K562 (cell line): ENCODE measurements around the gene CNIH4. TPM values are rescaled to one million over a fixed set of nuclear protein-coding genes. Genes with fewer than 3 reads are reported as not detected.

ENCODE experiments used
- ATAC-seq: fragments of 200-7000 bp; cut with Tn5 transposase; 3 replicates; pipeline ENCODE4 v1.9.1; 2020; ENCODE audit warnings: moderate library complexity
- BruUV-seq: library from RNA; stranded (reverse); fragments of 400-500 nt; replicated peaks from 2 replicates; lab custom pipeline; 2021; lab: Mats Ljungman, UMichigan
- CTCF ChIA-PET: fragments of 300-600 bp; formaldehyde crosslinking; extraction: SDS; loops from one replicate; lab custom pipeline; 2021; ENCODE audit warnings: low intra/inter-chr PET ratio; lab: Yijun Ruan, JAX
- POLR2A ChIA-PET: fragments of 300-600, 350-650 bp; sonication (Branson Sonifier 250); formaldehyde crosslinking; extraction: SDS; loops from one replicate; lab custom pipeline; 2021; ENCODE audit warnings: antibody characterized with exemption, inconsistent platforms; lab: Yijun Ruan, JAX
- DNase-seq, 4 experiments: peaks; one replicate each; pipeline versions ENCODE4 v3.0.0 to v3.0.0-alpha.2; 2011 to 2018; ENCODE audit warnings: low spot score in 3 of 4, mixed read lengths in 3 of 4; ENCODE audit errors: extremely low read depth in 1 of 4
- FAIRE-seq: peaks from 2 replicates; lab custom pipeline; 2011; peaks lifted over from hg19 to GRCh38; lab: Jason Lieb, UNC
- H2AFZ ChIP-seq: 2 replicates; pipeline ENCODE4 v1.6.0; 2011; ENCODE audit warnings: low read depth, low read length, control low read depth, inconsistent platforms
- H3K27ac ChIP-seq: fragments of 200-600 bp; 3 replicates; pipeline ENCODE4 v1.8.0; 2011; ENCODE audit warnings: low read depth, mild to moderate bottlenecking, control low read depth, inconsistent platforms, low read length, moderate library complexity, mixed read lengths; ENCODE audit errors: extremely low read depth
- H3K27me3 ChIP-seq, 2 experiments: fragments of 300-600 bp in 1 of 2; 2 replicates in 1 of 2; 3 replicates in 1 of 2; pipeline versions ENCODE4 v1.6.0 to v1.8.0; 2011; ENCODE audit warnings: inconsistent platforms in 2 of 2, low read length in 2 of 2, mild to moderate bottlenecking in 1 of 2, mixed read lengths in 1 of 2, moderate library complexity in 1 of 2; ENCODE audit not compliant: control insufficient read depth in 2 of 2, insufficient read depth in 2 of 2
- H3K36me3 ChIP-seq: fragments of 300-600 bp; 3 replicates; pipeline ENCODE4 v1.8.0; 2011; ENCODE audit warnings: mild to moderate bottlenecking, low read length, inconsistent platforms; ENCODE audit not compliant: control insufficient read depth, insufficient read depth
- H3K4me1 ChIP-seq, 2 experiments: fragments of 200-600 bp in 1 of 2; replicated peaks in 1 of 2; 2 replicates in 1 of 2; 3 replicates in 1 of 2; pipeline versions ENCODE4 v1.5.1 to v1.8.0; 2011; ENCODE audit warnings: inconsistent platforms in 2 of 2, low read length in 2 of 2, mild to moderate bottlenecking in 1 of 2, mixed read lengths in 1 of 2, moderate library complexity in 1 of 2; ENCODE audit not compliant: control insufficient read depth in 2 of 2, insufficient read depth in 2 of 2
- H3K4me2 ChIP-seq: 2 replicates; pipeline ENCODE4 v1.6.1; 2011; ENCODE audit warnings: low read length, control low read depth, inconsistent platforms, mixed read lengths; ENCODE audit not compliant: insufficient read depth
- H3K4me3 ChIP-seq: fragments of 200-600 bp; sonication (generic), shearing (Covaris generic); 2 replicates; pipeline ENCODE4 v1.5.1; 2016; ENCODE audit warnings: control low read depth, inconsistent platforms
- H3K79me2 ChIP-seq: fragments of 200-600 bp; 3 replicates; pipeline ENCODE4 v1.8.0; 2011; ENCODE audit warnings: low read length, inconsistent platforms; ENCODE audit not compliant: control insufficient read depth, insufficient read depth
- H3K9ac ChIP-seq, 2 experiments: 2 replicates each; pipeline versions ENCODE4 v1.6.0 to v1.6.1; 2011; ENCODE audit warnings: low read depth in 2 of 2, low read length in 2 of 2, control low read depth in 1 of 2, inconsistent platforms in 1 of 2, mild to moderate bottlenecking in 1 of 2, mixed read lengths in 1 of 2; ENCODE audit not compliant: insufficient read depth in 1 of 2
- H3K9me1 ChIP-seq: one replicate; pipeline ENCODE4 v1.6.0; 2011; ENCODE audit warnings: inconsistent platforms, mild to moderate bottlenecking, low read length, moderate library complexity; ENCODE audit not compliant: control insufficient read depth, insufficient read depth
- H3K9me3 ChIP-seq: replicated peaks from 2 replicates; pipeline ENCODE4 v1.5.1; 2011; ENCODE audit warnings: low read depth, low read length, inconsistent platforms; ENCODE audit not compliant: control insufficient read depth, insufficient read depth
- H4K20me1 ChIP-seq: replicated peaks from 2 replicates; pipeline ENCODE4 v1.6.1; 2011; ENCODE audit warnings: low read length, inconsistent platforms, mixed read lengths; ENCODE audit not compliant: control insufficient read depth, insufficient read depth
- ETS1 ChIP-seq: conservative IDR thresholded peaks from 2 replicates; pipeline ENCODE4 v1.6.1; 2011; ENCODE audit warnings: low read depth, mild to moderate bottlenecking, low read length; ENCODE audit not compliant: control insufficient read depth
- NBN ChIP-seq: fragments of 450-650 bp; IDR thresholded peaks from 2 replicates; pipeline ENCODE4 v1.6.1; 2016; ENCODE audit warnings: low read depth, mild to moderate bottlenecking
- NFRKB ChIP-seq: fragments of 450-650 bp; IDR thresholded peaks from 2 replicates; pipeline ENCODE4 v1.6.1; 2016; ENCODE audit warnings: low read depth
- SIN3B ChIP-seq: fragments of 450-650 bp; IDR thresholded peaks from 2 replicates; pipeline ENCODE4 v1.6.1; 2017; ENCODE audit warnings: low read depth, mild to moderate bottlenecking, moderate library complexity
- SMAD4 ChIP-seq: fragments of 250-450 bp; sonication (Bioruptor Pico); conservative IDR thresholded peaks from 2 replicates; pipeline ENCODE4 v1.8.0; 2021; ENCODE audit warnings: inconsistent platforms, mild to moderate bottlenecking, moderate library complexity
- TFAM ChIP-seq: fragments of 250-450 bp; sonication (Bioruptor Pico); conservative IDR thresholded peaks from 2 replicates; pipeline ENCODE4 v1.5.0; 2021; ENCODE audit warnings: mild to moderate bottlenecking, moderate library complexity
- ZNF384 ChIP-seq: IDR thresholded peaks from 2 replicates; pipeline ENCODE4 v1.6.1; 2012; ENCODE audit warnings: low read depth, low read length, improper control_type of control experiment
- WGBS: fragments of 100-300 bp; shearing (Covaris generic); methylation state at CpG from one replicate; pipeline ENCODE4 v1.1.6; 2016; ENCODE audit warnings: low coverage, mixed read lengths; ENCODE audit not compliant: insufficient coverage; ENCODE audit errors: missing lambda C conversion rate; 5-methylcytosine and 5-hydroxymethylcytosine counted together
- in situ Hi-C: fragments of 300-500 bp; cut with MboI; formaldehyde crosslinking; loops from 4 replicates; pipeline ENCODE4 v1.15.0; 2018; ENCODE audit warnings: inconsistent platforms, mixed read lengths
- intact Hi-C: fragments of 100-400 bp; cut with micrococcal nuclease; formaldehyde crosslinking; loops from 2 replicates; pipeline ENCODE4 v1.14.2; 2022
- polyA plus RNA-seq, 8 experiments: library from polyadenylated mRNA; depleted of rRNA in 4 of 8; stranded (reverse) in 5 of 8; unstranded in 3 of 8; fragments of >200 nt; fragmentation: Nextera tagmentation in 2 of 8; fragmentation: Illumina TruSeq in 1 of 8; extraction: Ambion mirVana in 2 of 8; extraction: Trizol in 1 of 8; gene quantifications; 2 replicates each; pipeline versions ENCODE4 v1.2.1 to v1.2.3, GENCODE V29; 2011 to 2014; ENCODE audit warnings: inconsistent platforms in 1 of 8, missing spikeins in 1 of 8
- total RNA-seq, 7 experiments: library from RNA; depleted of rRNA in 6 of 7; stranded (reverse); fragments of >200 nt in 6 of 7; fragmentation: Illumina TruSeq in 2 of 7; extraction: Trizol in 2 of 7; gene quantifications; 2 replicates each; pipeline versions ENCODE4 v1.2.1 to v1.2.3, GENCODE V29; 2011 to 2021; ENCODE audit warnings: low replicate concordance in 1 of 7
- TF ChIP-seq, protein P1 (sequence below): sonication (generic); formaldehyde crosslinking; IDR thresholded peaks from 2 replicates; pipeline ENCODE4 v1.8.0; 2022; ENCODE audit warnings: missing genetic modification reagents, mild to moderate bottlenecking, borderline replicate concordance
- TF ChIP-seq, protein P2 (sequence below): fragments of 250-450 bp; sonication (Bioruptor Pico); IDR thresholded peaks from 2 replicates; pipeline ENCODE4 v1.5.0; 2020; ENCODE audit warnings: mild to moderate bottlenecking, borderline replicate concordance

Gene CNIH4
- total and polyA plus RNA-seq, 9 of the 15 experiments (the other 6 are each of a cell fraction or from before 2014, with no cell fraction given) = 41.3 to 266 (median 61.1) TPM

- Histone ChIP-seq H2AFZ (no peak overlapping the region), H3K4me2 (no peak overlapping the region), H3K9me3 (no peaks in the 10 kb centered on the region), H3K36me3 (peaks cover 75% of the 10 kb centered on the region), H3K4me1 (peaks cover 0 to 6% of the 10 kb centered on the region in 2 experiments; a peak in 1 of 5 replicates), H3K9ac (no peak overlapping the region), H3K27ac (no peak overlapping the region), H3K9me1 (no peaks in the 10 kb centered on the region), H3K79me2 (no peaks in the 10 kb centered on the region), H4K20me1 (no peaks in the 10 kb centered on the region), H3K4me3 (no peak overlapping the region), H3K27me3 (no peaks in the 10 kb centered on the region)
- ChIA-PET POLR2A (interaction anchor here (0.7 kb wide), 1 partner anchor 186 kb away, joined by 3 read pairs; no protein-coding TSS in a partner anchor), CTCF (no interaction called here)
- BruUV-seq = no TSS peak
- in situ Hi-C loops = no loop called here
- intact Hi-C loops = no loop called here
- ATAC-seq (no peak), DNase-seq (no peak), FAIRE-seq (no peak)
- TF ChIP-seq, protein P1, sequence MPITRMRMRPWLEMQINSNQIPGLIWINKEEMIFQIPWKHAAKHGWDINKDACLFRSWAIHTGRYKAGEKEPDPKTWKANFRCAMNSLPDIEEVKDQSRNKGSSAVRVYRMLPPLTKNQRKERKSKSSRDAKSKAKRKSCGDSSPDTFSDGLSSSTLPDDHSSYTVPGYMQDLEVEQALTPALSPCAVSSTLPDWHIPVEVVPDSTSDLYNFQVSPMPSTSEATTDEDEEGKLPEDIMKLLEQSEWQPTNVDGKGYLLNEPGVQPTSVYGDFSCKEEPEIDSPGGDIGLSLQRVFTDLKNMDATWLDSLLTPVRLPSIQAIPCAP (CRISPR knock-in tag) = no peak
- TF ChIP-seq TFAM (CRISPR knock-in tag) = no peak
- no peak for TF ChIP-seq ETS1
- no peak for TF ChIP-seq NBN
- TF ChIP-seq SMAD4 (CRISPR knock-in tag) = no peak
- TF ChIP-seq, protein P2, sequence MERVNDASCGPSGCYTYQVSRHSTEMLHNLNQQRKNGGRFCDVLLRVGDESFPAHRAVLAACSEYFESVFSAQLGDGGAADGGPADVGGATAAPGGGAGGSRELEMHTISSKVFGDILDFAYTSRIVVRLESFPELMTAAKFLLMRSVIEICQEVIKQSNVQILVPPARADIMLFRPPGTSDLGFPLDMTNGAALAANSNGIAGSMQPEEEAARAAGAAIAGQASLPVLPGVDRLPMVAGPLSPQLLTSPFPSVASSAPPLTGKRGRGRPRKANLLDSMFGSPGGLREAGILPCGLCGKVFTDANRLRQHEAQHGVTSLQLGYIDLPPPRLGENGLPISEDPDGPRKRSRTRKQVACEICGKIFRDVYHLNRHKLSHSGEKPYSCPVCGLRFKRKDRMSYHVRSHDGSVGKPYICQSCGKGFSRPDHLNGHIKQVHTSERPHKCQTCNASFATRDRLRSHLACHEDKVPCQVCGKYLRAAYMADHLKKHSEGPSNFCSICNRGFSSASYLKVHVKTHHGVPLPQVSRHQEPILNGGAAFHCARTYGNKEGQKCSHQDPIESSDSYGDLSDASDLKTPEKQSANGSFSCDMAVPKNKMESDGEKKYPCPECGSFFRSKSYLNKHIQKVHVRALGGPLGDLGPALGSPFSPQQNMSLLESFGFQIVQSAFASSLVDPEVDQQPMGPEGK (CRISPR knock-in tag) = no peak
- no peak for TF ChIP-seq SIN3B
- no peak for TF ChIP-seq NFRKB
- TF ChIP-seq ZNF384 = no peak
- 87% methylated on average over 5 of the region's 5 CpGs for WGBS
Measured at GRCh38 chr1:224373008-224373590, 16.4 kb downstream of the CNIH4 start.
